WTC11 (cell line): ENCODE results near the gene TBC1D24. TPM values are rescaled to one million over a fixed set of nuclear protein-coding genes. Genes with fewer than 3 reads are reported as not detected.

ENCODE experiments used
- ATAC-seq: fragments of 200-7000 bp; cut with Tn5 transposase; 2 replicates; pipeline ENCODE4 v1.10.0; 2021; ENCODE audit warnings: mild to moderate bottlenecking, moderate library complexity
- CTCF ChIA-PET: fragments of 300-600 bp; sonication (Branson Sonifier 250); formaldehyde crosslinking; loops from one replicate; lab custom pipeline; 2021; ENCODE audit warnings: antibody characterized with exemption; lab: Charles Lee
- POLR2A ChIA-PET: fragments of 350-600 bp; sonication (Branson Sonifier 250); formaldehyde crosslinking; loops from one replicate; lab custom pipeline; 2021; ENCODE audit warnings: antibody characterized with exemption; lab: Charles Lee
- DNase-seq: peaks from one replicate; pipeline ENCODE4 v3.0.0; 2021; ENCODE audit warnings: low spot score
- H3K27ac Mint-ChIP-seq: 2 replicates; pipeline ENCODE4 v1.8.0; 2021; ENCODE audit warnings: mixed read lengths
- H3K27me3 Mint-ChIP-seq: 2 replicates; pipeline ENCODE4 v1.8.0; 2021; ENCODE audit warnings: low read depth, mild to moderate bottlenecking, moderate library complexity, mixed read lengths
- H3K36me3 Mint-ChIP-seq: 2 replicates; pipeline ENCODE4 v1.8.0; 2021; ENCODE audit warnings: mixed read lengths
- H3K4me1 Mint-ChIP-seq: 2 replicates; pipeline ENCODE4 v1.8.0; 2022; ENCODE audit warnings: mixed read lengths
- H3K4me3 Mint-ChIP-seq: 2 replicates; pipeline ENCODE4 v1.8.0; 2021; ENCODE audit warnings: mild to moderate bottlenecking, moderate library complexity, mixed read lengths
- H3K9me3 Mint-ChIP-seq: 2 replicates; pipeline ENCODE4 v1.8.0; 2021; ENCODE audit warnings: mixed read lengths
- ESRRA ChIP-seq: sonication (generic); formaldehyde crosslinking; IDR thresholded peaks from 2 replicates; pipeline ENCODE4 v1.8.1; 2022; ENCODE audit warnings: mild to moderate bottlenecking, missing genetic modification reagents, borderline replicate concordance
- FOXJ3 ChIP-seq: sonication (generic); formaldehyde crosslinking; IDR thresholded peaks from 2 replicates; pipeline ENCODE4 v1.9.0; 2021; ENCODE audit warnings: missing genetic modification reagents, mild to moderate bottlenecking, borderline replicate concordance
- FOXK1 ChIP-seq: sonication (generic); formaldehyde crosslinking; IDR thresholded peaks from 2 replicates; pipeline ENCODE4 v1.8.0; 2022; ENCODE audit warnings: mild to moderate bottlenecking, moderate library complexity, missing genetic modification reagents
- KAT7 ChIP-seq: sonication (generic); formaldehyde crosslinking; IDR thresholded peaks from 2 replicates; pipeline ENCODE4 v1.8.1; 2023; ENCODE audit warnings: missing genetic modification reagents, mild to moderate bottlenecking, borderline replicate concordance
- NR1H2 ChIP-seq: sonication (generic); formaldehyde crosslinking; IDR thresholded peaks from 2 replicates; pipeline ENCODE4 v1.9.0; 2021; ENCODE audit warnings: mild to moderate bottlenecking, moderate library complexity, missing genetic modification reagents
- SMAD4 ChIP-seq: sonication (generic); formaldehyde crosslinking; IDR thresholded peaks from 2 replicates; pipeline ENCODE4 v1.8.0; 2022; ENCODE audit warnings: mild to moderate bottlenecking, missing genetic modification reagents
- TEAD4 ChIP-seq: sonication (generic); formaldehyde crosslinking; IDR thresholded peaks from 2 replicates; pipeline ENCODE4 v1.8.0; 2022; ENCODE audit warnings: mild to moderate bottlenecking, missing genetic modification reagents
- ZBTB21 ChIP-seq: sonication (generic); formaldehyde crosslinking; IDR thresholded peaks from 2 replicates; pipeline ENCODE4 v1.8.1; 2023; ENCODE audit warnings: mild to moderate bottlenecking, missing genetic modification reagents, borderline replicate concordance
- ZNF121 ChIP-seq: sonication (generic); formaldehyde crosslinking; IDR thresholded peaks from 2 replicates; pipeline ENCODE4 v1.8.0; 2023; ENCODE audit warnings: missing genetic modification reagents
- total RNA-seq: library from RNA; stranded (reverse); gene quantifications from 3 replicates; pipeline ENCODE4 v1.2.3, GENCODE V29; 2021
- TF ChIP-seq, protein P1 (sequence below): fragments of 250-450 bp; sonication (Bioruptor Pico); IDR thresholded peaks from 2 replicates; pipeline ENCODE4 v1.9.0; 2021; ENCODE audit warnings: mild to moderate bottlenecking
- TF ChIP-seq, protein P2 (sequence below): sonication (generic); formaldehyde crosslinking; IDR thresholded peaks from 2 replicates; pipeline ENCODE4 v1.8.1; 2023; ENCODE audit warnings: mild to moderate bottlenecking, moderate library complexity, missing genetic modification reagents
- TF ChIP-seq, protein P3 (sequence below): sonication (generic); formaldehyde crosslinking; IDR thresholded peaks from 2 replicates; pipeline ENCODE4 v1.8.1; 2022; ENCODE audit warnings: low read depth, mild to moderate bottlenecking, moderate library complexity, missing genetic modification reagents, borderline replicate concordance
- TF ChIP-seq, protein P4 (sequence below): sonication (generic); formaldehyde crosslinking; IDR thresholded peaks from 2 replicates; pipeline ENCODE4 v1.8.1; 2023; ENCODE audit warnings: mild to moderate bottlenecking, missing genetic modification reagents
- TF ChIP-seq, protein P5 (sequence below): sonication (generic); formaldehyde crosslinking; IDR thresholded peaks from 2 replicates; pipeline ENCODE4 v1.8.0; 2022; ENCODE audit warnings: mild to moderate bottlenecking, missing genetic modification reagents
- TF ChIP-seq, protein P6 (sequence below): sonication (generic); formaldehyde crosslinking; IDR thresholded peaks from 2 replicates; pipeline ENCODE4 v1.8.1; 2023; ENCODE audit warnings: mild to moderate bottlenecking, missing genetic modification reagents, moderate library complexity
- TF ChIP-seq, protein P7 (sequence below): sonication (generic); formaldehyde crosslinking; IDR thresholded peaks from 2 replicates; pipeline ENCODE4 v1.8.1; 2023; ENCODE audit warnings: mild to moderate bottlenecking, missing genetic modification reagents, moderate library complexity
- TF ChIP-seq, protein P8 (sequence below): fragments of 250-450 bp; sonication (Bioruptor Pico); IDR thresholded peaks from 2 replicates; pipeline ENCODE4 v1.9.0; 2021; ENCODE audit warnings: moderate library complexity, mild to moderate bottlenecking, inconsistent platforms, borderline replicate concordance

Gene TBC1D24
- total RNA-seq, 1 experiment from 2014 or later = 21.0 TPM

DNA sequence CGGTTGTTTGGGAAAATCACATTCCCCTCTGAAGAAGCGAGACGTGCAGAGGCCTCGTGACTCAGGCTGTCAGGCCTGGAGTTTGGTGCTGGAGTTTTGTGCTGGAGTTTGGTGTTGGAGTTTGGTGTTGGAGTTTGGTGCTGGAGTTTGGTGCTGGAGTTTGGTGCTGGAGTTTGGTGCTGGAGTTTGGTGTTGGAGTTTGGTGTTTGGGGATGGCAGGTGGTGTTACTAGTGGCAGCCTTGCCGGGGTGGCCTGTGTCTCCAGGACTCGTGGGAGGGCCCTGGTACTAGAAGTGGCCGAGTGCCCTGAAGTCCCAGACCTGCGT is 12.6 kb downstream of the TBC1D24 start:
- Mint-ChIP-seq H3K9me3 (no peaks in the 10 kb centered on the region), H3K36me3 (no peaks in the 10 kb centered on the region), H3K4me1 (0 out of 2 replicates have a peak, but pooled peaks cover 4% of the 10 kb centered on the region), H3K27me3 (no peaks in the 10 kb centered on the region; the same call in 1 of the 2 replicates), H3K4me3 (no peak overlapping the region), H3K27ac (peak overlapping the region; percentile 54)
- TF ChIP-seq FOXJ3 (CRISPR knock-in tag) (no peak), KAT7 (CRISPR knock-in tag) (no peak), ESRRA (no peak), ZNF121 (CRISPR knock-in tag) (no peak), ZBTB21 (CRISPR knock-in tag) (no peak), TEAD4 (CRISPR knock-in tag) (no peak), NR1H2 (CRISPR knock-in tag) (no peak), FOXK1 (CRISPR knock-in tag) (no peak), SMAD4 (CRISPR knock-in tag) (no peak)
- TF ChIP-seq, protein P1, sequence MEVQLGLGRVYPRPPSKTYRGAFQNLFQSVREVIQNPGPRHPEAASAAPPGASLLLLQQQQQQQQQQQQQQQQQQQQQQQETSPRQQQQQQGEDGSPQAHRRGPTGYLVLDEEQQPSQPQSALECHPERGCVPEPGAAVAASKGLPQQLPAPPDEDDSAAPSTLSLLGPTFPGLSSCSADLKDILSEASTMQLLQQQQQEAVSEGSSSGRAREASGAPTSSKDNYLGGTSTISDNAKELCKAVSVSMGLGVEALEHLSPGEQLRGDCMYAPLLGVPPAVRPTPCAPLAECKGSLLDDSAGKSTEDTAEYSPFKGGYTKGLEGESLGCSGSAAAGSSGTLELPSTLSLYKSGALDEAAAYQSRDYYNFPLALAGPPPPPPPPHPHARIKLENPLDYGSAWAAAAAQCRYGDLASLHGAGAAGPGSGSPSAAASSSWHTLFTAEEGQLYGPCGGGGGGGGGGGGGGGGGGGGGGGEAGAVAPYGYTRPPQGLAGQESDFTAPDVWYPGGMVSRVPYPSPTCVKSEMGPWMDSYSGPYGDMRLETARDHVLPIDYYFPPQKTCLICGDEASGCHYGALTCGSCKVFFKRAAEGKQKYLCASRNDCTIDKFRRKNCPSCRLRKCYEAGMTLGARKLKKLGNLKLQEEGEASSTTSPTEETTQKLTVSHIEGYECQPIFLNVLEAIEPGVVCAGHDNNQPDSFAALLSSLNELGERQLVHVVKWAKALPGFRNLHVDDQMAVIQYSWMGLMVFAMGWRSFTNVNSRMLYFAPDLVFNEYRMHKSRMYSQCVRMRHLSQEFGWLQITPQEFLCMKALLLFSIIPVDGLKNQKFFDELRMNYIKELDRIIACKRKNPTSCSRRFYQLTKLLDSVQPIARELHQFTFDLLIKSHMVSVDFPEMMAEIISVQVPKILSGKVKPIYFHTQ = no peak
- TF ChIP-seq, protein P2, sequence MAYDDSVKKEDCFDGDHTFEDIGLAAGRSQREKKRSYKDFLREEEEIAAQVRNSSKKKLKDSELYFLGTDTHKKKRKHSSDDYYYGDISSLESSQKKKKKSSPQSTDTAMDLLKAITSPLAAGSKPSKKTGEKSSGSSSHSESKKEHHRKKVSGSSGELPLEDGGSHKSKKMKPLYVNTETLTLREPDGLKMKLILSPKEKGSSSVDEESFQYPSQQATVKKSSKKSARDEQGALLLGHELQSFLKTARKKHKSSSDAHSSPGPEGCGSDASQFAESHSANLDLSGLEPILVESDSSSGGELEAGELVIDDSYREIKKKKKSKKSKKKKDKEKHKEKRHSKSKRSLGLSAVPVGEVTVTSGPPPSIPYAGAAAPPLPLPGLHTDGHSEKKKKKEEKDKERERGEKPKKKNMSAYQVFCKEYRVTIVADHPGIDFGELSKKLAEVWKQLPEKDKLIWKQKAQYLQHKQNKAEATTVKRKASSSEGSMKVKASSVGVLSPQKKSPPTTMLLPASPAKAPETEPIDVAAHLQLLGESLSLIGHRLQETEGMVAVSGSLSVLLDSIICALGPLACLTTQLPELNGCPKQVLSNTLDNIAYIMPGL = no peak
- TF ChIP-seq, protein P3, sequence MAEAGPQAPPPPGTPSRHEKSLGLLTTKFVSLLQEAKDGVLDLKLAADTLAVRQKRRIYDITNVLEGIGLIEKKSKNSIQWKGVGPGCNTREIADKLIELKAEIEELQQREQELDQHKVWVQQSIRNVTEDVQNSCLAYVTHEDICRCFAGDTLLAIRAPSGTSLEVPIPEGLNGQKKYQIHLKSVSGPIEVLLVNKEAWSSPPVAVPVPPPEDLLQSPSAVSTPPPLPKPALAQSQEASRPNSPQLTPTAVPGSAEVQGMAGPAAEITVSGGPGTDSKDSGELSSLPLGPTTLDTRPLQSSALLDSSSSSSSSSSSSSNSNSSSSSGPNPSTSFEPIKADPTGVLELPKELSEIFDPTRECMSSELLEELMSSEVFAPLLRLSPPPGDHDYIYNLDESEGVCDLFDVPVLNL (CRISPR knock-in tag) = no peak
- TF ChIP-seq, protein P4, sequence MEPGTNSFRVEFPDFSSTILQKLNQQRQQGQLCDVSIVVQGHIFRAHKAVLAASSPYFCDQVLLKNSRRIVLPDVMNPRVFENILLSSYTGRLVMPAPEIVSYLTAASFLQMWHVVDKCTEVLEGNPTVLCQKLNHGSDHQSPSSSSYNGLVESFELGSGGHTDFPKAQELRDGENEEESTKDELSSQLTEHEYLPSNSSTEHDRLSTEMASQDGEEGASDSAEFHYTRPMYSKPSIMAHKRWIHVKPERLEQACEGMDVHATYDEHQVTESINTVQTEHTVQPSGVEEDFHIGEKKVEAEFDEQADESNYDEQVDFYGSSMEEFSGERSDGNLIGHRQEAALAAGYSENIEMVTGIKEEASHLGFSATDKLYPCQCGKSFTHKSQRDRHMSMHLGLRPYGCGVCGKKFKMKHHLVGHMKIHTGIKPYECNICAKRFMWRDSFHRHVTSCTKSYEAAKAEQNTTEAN (CRISPR knock-in tag) = no peak
- TF ChIP-seq, protein P5, sequence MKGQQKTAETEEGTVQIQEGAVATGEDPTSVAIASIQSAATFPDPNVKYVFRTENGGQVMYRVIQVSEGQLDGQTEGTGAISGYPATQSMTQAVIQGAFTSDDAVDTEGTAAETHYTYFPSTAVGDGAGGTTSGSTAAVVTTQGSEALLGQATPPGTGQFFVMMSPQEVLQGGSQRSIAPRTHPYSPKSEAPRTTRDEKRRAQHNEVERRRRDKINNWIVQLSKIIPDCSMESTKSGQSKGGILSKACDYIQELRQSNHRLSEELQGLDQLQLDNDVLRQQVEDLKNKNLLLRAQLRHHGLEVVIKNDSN = no peak
- TF ChIP-seq, protein P6, sequence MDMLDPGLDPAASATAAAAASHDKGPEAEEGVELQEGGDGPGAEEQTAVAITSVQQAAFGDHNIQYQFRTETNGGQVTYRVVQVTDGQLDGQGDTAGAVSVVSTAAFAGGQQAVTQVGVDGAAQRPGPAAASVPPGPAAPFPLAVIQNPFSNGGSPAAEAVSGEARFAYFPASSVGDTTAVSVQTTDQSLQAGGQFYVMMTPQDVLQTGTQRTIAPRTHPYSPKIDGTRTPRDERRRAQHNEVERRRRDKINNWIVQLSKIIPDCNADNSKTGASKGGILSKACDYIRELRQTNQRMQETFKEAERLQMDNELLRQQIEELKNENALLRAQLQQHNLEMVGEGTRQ = no peak
- TF ChIP-seq, protein P7, sequence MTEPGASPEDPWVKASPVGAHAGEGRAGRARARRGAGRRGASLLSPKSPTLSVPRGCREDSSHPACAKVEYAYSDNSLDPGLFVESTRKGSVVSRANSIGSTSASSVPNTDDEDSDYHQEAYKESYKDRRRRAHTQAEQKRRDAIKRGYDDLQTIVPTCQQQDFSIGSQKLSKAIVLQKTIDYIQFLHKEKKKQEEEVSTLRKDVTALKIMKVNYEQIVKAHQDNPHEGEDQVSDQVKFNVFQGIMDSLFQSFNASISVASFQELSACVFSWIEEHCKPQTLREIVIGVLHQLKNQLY (CRISPR knock-in tag) = no peak
- TF ChIP-seq, protein P8, sequence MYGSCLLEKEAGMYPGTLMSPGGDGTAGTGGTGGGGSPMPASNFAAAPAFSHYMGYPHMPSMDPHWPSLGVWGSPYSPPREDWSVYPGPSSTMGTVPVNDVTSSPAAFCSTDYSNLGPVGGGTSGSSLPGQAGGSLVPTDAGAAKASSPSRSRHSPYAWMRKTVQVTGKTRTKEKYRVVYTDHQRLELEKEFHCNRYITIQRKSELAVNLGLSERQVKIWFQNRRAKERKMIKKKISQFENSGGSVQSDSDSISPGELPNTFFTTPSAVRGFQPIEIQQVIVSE (CRISPR knock-in tag) = no peak
- no peak for DNase-seq
- CTCF ChIA-PET = interaction anchor here (2.1 kb wide), 1 partner anchor 14 kb away, joined by 12 read pairs; no protein-coding TSS in a partner anchor
- ATAC-seq = no peak
- POLR2A ChIA-PET = no interaction called here
